Stimulated activated CD8-positive, alpha-beta memory T cell treated with anti-CD3 and anti-CD28 coated beads, Interleukin-15, amount 100 ng/mL, for 1 hour (primary cell): ENCODE measurements around the gene AGBL5.
"Not testable (repeated sequence)": the region's sequence is repeated elsewhere in the genome, so short reads cannot be mapped to it uniquely, and the experiment has no call there.

ENCODE experiments used
- DNase-seq: peaks from one replicate; pipeline ENCODE4 v3.0.0-alpha.2; 2020; ENCODE audit warnings: low read depth

AGBL5 gene

DNA sequence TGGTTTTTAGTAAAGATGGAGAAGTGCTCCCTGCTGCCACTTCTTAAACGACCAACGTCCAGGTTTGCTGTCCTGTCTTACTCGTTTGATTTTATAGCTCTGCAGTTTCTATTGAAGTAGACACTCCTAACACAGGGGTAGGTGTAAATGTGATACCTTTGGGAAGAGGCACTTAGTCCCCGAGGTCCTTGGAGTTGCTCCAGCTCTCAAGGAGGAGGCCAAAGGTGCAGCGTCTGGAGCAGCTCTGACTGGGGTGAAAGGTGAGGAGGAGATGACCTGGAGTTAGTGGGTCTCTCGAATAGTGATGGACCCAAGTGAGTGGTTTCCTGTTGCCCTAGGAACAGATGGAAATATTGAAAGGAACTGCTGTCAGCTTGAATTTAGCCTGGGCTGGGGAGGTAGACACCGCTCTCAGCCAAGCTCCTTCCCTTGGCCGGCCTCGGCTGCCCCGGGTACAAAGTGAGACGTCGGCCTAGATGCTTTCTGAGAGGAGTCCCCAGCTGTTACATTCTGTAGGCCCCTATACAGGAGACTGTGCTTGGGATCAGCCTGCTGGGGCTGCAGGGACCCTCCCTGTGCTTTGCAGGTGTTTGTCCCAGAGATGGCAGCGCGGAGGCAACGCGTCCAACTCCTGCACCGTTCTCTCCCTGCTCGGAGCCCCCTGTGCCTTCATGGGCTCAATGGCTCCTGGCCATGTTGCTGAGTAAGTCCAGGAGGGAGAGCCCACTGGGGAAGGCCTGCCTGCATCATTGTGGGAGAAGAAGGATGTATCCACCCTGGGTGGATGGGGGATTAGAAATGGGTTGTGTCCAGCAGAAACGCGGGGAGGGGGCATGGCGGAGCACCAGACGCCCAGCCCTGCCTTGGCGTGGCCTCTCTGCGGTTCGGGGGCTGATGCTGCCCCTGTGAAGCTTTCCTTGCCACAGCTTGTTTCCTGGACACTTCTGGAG lies 40.6 kb downstream of the AGBL5 start:
- DNase-seq, result no peak

DNA sequence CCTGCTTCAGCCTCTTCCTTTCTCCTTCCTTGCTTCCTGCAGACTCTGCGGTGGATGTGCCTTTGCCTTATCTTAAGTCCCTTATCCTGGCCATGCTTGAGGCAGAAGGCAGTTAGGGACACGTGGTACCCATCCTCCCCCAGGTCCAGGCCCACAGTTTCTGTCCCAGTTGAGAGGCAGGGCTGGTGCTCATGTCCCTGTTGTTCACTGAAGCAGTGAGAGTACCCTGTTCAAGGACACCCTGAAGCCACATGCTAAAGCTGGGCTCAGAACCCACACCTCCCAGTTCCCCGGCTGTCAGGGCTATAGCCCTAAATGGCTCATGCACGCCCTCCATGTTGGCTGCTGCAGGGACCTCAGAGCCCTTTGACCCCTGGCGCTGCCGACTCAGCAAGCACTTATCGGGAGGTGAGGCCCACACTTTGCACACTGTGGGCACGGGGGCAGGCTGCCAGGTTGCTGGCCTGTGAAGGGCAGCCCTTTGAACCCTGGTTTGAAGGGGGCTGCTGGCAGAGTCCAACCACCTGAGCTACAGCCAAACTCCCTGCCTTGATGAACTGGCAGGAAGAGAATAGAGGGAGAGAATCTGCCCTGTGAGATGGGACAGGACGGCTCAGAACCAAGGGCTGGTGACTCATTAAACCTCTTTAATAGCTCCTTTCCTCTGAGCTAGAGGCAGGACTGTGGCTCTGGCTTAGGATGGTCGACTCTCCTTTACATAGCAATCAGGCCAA lies 41.4 kb downstream of the AGBL5 start:
- DNase-seq, result no peak

DNA sequence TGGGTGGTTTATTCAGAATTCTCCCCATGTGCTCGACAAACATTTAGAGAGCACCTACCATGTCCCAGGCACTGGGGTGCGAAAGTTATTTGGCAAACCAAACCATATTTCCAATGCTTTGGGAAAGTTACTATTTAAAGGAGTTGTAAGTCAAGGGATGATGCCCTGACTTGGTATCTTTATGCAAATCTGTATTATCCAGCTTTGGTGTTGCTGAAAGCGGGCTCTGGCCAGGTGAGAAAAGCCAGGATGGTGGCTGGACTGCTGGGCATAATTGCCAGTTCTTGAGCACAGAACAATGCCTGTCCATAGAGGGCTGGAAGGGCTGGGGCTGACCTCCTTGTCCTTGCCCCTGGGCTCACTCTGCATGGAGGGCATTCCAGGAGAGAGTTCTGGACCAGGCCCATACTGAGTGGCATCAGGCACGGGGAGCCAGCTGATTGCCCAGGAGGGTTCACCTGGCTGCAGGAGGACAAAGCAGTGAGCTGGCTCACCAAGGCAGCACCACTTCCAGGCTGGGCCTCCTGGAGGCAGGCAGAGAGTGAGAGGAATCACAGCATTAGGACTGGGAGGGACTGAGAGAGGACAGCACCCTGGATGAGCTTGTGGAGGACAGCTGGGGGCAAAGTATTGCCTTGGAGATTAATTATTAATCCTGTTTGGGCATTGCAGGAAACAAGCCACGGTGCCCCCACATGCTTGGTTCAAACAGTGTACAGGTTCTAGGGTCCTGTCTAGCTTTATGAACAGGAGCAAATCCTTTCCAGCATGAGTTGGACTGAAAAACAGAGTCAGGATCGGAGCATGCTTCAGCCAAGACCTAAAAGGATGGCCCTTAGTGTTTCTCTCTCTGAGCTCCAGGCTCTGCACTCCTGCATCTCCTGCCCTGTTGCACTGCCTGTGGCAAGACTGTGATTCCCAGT lies 42.2 kb downstream of the AGBL5 start:
- DNase-seq, result no peak

DNA sequence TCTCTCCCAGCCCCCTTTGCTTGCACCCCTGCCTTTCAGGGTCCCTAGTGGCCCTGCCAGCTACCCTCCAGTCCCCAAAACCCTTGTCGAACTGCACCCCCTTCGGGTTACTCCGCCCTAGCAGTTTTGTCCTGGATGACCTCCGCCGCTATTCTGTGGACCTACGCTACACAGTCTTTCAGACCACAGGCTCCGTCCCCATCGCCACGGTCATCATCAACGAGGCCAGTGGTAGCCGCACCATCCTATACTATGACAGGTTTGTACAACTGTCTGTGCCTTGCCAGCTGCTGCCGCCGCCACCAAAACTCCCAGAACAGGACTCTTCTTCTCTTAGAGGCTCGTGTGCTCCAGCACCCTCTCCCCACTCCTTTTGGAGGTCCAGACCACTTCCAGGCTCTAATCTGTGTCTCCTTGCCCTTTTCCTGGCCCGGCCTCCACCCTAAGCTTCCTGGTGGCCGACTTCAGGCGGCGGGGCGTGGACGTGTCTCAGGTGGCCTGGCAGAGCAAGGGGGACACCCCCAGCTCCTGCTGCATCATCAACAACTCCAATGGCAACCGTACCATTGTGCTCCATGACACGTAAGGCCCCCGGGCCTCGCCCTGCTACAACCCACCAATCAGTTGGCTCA lies 43.0 kb downstream of the AGBL5 start:
- no peak for DNase-seq

DNA sequence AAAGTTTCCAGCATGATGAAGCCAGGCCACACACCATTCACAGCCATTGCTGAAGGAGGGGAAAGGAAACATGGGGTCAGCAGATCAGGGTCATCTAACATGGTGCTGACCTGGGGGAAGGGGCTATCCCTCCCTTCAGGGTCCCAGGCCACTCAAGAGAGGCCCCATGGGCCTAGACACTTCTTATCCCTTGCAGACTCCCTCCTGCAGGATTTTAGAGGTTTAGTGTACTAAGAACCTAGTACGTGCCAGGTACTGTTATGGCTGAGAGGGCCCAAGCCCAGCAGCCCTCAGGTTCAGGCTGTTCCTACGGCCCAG lies 43.9 kb downstream of the AGBL5 start:
- no peak for DNase-seq

DNA sequence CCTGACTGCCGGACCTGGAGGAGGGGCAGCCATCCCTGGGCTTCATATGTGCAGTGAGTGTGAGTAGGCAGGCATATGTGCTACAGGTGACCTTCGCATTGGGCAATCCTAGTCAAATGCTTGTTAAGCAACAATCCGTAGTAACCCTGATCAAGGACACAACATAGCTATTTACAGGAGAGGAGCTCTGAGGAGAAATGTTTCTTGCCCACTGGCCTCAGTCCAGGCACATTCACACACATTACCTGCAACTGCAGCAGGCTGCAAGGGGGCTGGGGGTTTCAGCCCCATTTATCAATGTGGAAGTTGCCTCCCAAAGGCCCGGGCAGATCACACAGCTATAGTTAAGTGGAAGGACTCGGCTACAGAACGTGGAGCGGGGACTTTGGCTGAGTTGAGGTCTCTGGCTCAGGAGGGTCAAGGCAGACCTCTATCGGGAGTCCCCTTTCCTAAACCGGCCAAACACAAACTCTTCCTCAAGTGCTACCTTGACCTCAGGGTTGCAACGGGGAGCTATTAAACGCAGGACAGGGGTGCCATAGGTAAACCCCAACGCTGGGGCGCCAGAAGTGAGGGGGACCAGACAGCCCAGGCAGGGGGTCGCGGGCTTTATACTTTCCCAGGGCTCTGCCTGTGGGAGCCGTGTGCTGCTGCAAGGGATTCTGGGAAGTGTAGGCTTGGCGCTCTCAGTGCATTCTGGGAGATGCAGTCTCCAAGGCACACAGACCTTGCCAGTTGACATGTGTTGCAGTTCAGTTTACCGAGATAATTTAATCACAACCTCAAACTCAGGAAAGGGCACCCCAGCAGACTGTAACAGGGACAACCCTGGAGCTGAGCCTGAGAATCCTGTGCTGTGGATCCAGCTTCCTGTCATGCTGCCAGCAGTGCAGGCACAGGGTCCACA lies 44.5 kb downstream of the AGBL5 start:
- DNase-seq, result no peak

DNA sequence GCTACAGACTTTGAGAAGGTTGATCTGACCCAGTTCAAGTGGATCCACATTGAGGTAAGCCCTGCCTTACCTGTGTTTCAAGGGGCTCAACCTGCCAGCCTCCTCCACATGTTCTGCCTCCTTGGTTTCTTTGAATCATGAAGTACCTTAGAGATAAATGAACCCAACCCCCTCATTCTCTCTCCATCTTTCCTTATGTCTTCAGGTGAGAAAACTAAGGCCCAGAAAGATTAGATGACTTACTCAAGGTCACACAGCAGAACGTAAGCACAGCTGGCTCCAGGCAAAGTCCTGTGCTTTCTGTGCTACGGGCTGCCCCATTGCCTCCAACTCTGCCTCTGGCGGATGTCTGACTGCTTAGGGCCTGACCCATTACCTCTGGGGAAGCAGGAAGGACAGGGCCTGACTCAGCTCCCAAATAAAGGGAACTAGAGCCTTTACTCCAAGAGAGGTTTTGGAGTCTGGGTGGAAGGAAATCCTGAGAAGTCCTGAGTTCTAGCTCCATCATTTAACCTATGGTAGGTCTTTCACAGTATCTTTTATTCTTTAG lies 45.4 kb downstream of the AGBL5 start:
- no peak for DNase-seq

DNA sequence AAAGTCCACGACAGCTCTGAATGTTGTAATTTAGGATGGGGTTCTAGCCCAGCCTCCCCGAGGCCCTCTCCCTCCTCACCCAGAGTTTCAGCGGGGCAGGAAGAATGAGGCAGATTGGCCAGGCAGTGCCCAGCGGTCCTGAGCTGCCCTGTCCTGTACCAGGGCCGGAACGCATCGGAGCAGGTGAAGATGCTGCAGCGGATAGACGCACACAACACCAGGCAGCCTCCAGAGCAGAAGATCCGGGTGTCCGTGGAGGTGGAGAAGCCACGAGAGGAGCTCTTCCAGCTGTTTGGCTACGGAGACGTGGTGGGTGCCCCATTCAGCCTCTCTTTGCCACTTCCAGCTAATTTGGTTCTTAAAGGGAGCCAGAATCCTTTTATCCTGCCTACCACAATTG lies 45.9 kb downstream of the AGBL5 start:
- DNase-seq, result no peak

DNA sequence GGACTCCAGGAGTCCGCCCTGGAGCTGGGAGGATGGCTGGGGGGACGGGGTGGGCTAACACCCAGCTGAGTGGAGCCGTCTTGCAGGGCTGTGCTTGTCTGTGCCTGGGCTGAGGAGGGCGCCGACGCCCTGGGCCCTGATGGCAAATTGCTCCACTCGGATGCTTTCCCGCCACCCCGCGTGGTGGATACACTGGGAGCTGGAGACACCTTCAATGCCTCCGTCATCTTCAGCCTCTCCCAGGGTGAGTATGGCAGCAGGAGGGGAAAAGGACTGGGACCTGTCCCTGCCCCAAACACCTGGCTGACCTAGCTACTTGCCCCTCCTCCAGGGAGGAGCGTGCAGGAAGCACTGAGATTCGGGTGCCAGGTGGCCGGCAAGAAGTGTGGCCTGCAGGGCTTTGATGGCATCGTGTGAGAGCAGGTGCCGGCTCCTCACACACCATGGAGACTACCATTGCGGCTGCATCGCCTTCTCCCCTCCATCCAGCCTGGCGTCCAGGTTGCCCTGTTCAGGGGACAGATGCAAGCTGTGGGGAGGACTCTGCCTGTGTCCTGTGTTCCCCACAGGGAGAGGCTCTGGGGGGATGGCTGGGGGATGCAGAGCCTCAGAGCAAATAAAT lies 48.0 kb downstream of the AGBL5 start:
- DNase-seq, result no peak

DNA sequence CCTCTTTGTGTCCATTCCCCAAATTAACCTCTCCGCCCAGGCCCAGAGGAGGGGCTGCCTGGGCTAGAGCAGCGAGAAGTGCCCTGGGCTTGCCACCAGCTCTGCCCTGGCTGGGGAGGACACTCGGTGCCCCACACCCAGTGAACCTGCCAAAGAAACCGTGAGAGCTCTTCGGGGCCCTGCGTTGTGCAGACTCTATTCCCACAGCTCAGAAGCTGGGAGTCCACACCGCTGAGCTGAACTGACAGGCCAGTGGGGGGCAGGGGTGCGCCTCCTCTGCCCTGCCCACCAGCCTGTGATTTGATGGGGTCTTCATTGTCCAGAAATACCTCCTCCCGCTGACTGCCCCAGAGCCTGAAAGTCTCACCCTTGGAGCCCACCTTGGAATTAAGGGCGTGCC lies 48.6 kb downstream of the AGBL5 start:
- no peak for DNase-seq

DNA sequence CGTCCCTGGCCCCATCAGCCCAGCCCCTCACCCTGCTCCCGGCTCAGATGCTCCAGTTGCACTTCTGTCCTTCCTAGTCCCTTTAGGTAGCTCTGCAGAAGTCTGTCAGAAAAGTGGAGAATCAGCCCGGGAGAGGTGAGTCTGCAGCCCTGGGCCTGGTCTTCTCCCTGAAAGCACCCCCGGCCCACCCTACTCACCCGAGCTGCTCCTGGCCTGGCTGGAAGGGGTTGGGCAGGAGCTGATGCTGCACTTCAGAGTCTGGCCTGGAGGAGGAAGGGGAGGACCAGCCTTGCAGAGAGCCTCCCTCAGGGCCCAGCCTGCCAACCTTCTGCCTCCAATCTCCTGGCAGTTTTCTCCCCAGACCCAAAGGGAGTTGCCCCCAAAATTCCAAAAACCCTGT lies 50.9 kb downstream of the AGBL5 start:
- DNase-seq, result no peak

DNA sequence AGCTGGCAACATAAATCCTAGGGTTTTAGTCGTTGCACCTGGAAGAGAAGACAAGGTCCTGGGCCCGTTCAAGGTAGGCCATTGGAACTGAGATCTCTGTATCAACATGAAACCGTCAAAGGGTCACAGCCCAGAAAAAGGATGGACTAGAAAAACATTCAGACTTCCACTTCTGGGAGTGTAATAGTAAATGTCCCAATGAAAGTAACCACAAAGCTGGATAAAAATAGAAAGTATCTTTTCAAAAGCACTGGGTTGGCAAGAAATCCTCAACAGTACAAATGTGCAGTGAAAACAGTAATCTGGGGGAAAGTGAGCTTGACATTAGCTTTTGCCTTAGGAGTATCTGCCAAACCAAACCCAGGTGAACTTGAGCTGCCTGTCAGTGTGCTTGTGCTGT lies 54.5 kb downstream of the AGBL5 start:
- no peak for DNase-seq

DNA sequence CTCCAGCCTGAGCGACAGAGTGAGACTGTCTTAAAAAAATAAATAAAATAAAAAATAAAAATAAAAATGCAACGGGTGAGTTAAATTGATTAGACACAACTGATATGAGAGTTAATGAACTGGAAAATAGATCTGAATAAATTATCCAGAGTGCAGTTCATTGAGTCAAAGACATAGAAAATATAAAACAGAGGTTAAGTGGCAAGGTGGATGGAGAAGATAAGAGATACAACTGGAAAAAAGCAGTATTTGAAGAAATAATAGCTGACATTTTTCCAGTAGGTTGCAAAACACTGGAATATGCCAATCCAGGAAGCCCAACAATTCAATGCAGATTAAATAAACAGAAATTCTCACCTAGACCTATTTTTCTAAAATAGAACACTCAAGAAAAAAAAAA lies 56.8 kb downstream of the AGBL5 start:
- DNase-seq, result no peak

DNA sequence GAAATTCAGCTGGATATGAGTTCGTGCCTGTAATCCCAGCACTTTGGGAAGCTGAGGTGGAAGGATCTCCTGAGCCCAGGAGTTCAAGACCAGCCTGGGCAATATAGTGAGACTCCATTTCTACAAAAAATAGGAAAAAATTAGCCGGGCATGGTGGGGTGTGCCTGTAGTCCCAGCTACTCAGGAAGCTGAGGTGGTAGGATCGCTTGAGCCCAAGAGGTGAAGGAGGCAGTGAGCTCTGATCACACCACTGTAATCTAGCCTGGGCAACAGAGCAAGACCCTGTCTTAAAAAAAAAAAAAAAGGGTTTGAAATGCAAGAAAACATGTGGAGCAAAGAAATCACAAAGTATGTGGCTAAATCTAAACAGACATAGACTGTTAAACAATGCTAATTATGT lies 57.6 kb downstream of the AGBL5 start:
- no peak for DNase-seq

DNA sequence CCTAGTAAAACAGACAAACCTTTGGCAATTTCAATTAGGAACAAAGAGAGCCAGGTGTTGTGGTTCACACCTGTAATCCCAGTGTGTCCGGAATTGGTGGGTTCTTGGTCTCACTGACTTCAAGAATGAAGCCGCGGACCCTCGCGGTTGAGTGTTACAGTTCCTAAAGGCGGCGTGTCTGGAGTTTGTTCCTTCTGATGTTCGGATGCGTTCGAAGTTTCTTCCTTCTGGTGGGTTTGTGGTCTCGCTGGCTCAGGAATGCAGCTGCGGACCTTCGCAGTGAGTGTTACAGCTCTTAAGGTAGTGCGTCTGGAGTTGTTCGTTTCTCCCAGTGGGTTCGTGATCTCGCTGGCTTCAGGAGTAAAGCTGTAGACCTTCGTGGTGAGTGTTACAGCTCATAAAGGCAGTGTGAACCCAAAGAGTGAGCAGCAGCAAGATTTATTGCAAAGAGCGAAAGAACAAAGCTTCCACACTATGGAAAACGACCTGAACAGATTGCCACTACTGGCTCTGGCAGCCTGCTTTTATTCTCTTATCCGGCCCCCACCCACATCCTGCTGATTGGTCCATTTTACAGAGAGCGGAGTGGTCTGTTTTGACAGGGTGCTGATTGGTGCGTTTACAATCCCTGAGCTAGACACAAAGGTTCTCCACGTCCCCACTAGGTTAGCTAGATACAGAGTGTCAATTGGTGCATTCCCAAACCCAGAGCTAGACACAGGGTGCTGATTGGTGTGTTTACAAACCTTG lies 59.3 kb downstream of the AGBL5 start:
- not testable (repeated sequence) for DNase-seq

DNA sequence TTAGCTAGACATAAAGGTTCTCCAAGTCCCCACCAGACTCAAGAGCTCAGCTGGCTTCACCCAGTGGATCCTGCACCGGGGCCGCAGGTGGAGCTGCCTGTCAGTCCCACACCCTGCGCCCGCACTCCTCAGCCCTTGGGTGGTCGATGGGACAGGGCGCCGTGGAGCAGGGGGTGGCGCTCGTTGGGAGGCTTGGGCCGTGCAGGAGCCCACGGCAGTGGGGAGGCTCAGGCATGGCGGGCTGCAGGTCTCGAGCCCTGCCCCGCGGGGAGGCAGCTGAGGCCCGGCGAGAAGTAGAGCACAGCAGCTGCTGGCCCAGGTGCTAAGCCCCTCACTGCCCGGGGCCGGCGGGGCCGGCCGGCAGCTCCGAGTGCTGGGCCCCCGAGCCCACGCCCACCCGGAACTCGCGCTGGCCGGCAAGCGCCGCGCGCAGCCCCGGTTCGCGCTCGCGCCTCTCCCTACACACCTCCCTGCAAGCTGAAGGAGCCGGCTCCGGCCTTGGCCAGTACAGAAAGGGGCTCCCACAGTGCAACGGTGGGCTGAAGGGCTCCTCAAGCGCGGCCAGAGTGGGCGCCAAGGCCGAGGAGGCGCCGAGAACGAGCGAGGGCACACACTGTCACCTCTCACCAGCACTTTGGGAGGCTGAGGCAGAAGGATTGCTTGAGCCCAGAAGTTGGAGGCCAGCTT lies 60.1 kb downstream of the AGBL5 start:
- not testable (repeated sequence) for DNase-seq

DNA sequence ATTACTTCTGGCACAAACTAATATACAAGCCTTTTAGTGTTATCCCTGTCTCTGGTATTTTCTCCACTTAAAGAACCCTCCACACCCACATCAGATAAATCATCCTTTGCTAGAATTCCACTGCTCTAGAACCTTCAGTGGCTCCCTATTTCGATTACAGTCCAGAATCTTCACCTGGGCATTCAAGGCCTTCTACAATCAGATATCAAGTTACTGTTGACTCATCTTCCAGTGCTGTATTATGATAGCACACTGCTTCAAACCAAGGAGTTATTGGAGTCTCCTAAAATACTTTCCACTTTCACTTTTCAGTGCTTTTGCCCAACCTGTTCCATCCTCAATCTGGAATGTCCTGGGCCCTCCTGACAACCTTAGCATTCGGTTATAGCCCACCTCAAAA lies 64.1 kb downstream of the AGBL5 start:
- no peak for DNase-seq

DNA sequence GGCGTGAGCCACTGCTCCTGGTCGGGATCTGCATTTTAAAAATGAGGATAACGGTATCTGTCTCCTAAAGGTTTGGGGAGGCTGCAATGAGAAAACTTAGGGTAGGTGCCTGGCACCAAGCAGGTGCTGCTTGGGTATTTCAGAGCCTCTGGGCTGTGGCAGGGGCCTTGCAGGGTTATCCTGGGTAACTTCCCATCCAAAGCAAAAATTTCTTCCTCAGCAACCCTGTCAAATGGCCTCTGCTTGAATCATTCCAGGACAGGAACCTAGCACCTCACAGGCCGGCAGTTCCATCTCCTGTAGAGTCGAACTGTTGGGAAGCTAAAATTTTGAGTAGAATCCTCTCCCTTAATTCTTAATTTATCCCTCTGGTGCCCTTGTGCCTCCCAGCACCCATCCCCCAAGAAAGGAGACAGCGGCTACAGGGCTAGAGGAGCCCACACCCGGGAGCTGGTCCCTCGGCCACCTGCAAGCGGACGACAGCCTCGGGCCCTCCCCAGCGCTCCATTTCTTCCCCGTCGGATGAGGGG lies 66.6 kb downstream of the AGBL5 start:
- no peak for DNase-seq
